GM13976 (cell line): Measurements from ENCODE around the gene SLC35A5.

Experiments used
- DNase-seq: peaks from one replicate; pipeline ENCODE4 v3.0.0; 2012; ENCODE audit warnings: low spot score
- in situ Hi-C: fragments of 300-500 bp; cut with MboI; formaldehyde crosslinking; loops from one replicate; pipeline ENCODE4 v1.12.0; 2022; ENCODE audit warnings: low sequenced_read_pairs, mixed read lengths, inconsistent platforms; ENCODE audit not compliant: unreplicated experiment
- TF ChIP-seq, protein P1 (sequence below): IDR thresholded peaks from 2 replicates; pipeline ENCODE4 v1.5.1; 2012; ENCODE audit warnings: borderline replicate concordance, mild to moderate bottlenecking; ENCODE audit not compliant: insufficient read depth; ENCODE audit errors: extremely low read depth, missing control alignments, control extremely low read depth

Gene SLC35A5

DNA sequence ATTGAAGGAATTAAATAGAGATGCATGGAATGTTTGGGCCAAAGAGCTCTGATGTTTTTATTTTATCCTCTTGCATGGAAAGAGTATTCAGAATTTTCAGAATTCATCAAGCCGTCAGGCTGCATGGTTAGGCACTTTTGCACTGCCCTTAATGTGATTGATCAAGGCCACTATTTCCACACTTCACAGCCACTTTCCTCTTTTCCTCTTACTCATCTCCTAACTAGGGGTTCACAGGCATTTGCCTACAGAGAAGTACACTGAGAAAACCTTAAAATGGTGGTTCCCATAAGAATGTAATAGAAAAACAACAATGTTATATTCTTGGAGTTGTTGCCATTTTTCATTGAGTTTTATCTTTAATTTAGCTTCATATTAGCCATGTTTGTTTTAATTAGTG is 10.9 kb downstream of the SLC35A5 start:
- in situ Hi-C loops = no loop called here
- DNase-seq = no peak
- TF ChIP-seq, protein P1, sequence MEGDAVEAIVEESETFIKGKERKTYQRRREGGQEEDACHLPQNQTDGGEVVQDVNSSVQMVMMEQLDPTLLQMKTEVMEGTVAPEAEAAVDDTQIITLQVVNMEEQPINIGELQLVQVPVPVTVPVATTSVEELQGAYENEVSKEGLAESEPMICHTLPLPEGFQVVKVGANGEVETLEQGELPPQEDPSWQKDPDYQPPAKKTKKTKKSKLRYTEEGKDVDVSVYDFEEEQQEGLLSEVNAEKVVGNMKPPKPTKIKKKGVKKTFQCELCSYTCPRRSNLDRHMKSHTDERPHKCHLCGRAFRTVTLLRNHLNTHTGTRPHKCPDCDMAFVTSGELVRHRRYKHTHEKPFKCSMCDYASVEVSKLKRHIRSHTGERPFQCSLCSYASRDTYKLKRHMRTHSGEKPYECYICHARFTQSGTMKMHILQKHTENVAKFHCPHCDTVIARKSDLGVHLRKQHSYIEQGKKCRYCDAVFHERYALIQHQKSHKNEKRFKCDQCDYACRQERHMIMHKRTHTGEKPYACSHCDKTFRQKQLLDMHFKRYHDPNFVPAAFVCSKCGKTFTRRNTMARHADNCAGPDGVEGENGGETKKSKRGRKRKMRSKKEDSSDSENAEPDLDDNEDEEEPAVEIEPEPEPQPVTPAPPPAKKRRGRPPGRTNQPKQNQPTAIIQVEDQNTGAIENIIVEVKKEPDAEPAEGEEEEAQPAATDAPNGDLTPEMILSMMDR = no peak

DNA sequence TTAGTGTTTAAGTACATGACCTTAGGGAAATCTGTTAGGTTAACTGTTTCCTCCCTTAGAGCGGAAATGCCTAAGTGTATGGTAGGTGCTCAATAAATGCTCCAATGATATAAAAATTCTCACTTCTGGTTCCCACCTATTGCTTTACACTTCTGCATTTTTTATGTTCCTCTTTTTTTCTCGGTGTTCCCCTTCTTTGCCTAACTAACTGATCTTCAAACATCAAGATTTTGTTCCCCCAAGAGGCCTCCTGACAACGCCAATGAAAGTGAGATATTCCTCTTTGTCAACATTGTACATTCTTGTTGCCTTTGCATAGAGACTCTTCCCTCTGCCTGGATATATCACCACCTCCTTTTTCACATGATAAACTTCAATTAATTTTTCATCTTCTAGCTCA is 17.4 kb downstream of the SLC35A5 start:
- TF ChIP-seq, protein P1 = no peak
- in situ Hi-C loops = no loop called here
- DNase-seq = no peak

DNA sequence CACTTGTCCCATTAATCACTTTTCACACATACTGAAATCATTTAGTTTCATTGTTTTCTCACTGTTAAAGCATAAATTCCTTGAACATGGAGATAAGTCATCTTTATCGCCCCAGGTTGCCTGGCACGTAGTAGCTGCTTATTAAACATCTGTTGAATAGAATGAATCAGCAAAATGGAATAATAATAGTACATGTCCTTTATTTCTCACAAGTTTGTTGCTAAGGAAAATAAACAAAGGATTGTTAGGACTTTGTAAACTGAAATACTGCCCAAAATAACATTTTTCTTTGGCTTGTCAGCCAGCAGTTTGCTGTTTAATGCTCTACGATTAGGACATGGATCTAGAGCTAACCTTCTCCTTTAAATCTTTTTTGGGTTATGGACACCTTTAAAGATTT is 17.9 kb downstream of the SLC35A5 start:
- no peak for DNase-seq
- in situ Hi-C loops = no loop called here
- TF ChIP-seq, protein P1 = no peak

DNA sequence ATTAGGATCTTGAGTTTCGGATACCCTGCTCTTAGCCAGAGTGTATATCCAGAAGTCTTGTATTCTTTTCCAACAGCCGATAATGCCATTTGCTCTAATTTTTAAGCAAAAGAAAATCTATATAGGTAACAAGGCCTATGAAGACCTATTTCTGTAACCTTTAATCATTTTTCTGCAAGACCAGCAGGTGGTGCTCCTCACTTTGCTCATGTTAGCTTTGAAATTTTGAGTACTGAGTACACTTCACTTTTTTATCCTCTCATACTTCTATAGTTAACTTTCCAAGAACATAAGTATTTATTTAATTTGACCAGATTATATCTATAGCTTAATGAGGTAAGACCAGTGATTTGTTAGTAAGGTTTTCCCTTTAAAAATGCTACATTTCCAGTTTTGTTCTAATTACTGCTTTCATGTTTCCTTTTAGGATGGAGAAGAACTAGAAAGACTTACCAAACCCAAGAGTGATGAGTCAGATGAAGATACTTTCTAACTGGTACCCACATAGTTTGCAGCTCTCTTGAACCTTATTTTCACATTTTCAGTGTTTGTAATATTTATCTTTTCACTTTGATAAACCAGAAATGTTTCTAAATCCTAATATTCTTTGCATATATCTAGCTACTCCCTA is 20.5 kb downstream of the SLC35A5 start:
- in situ Hi-C loops = no loop called here
- DNase-seq = no peak
- TF ChIP-seq, protein P1 = peak; percentile 53

DNA sequence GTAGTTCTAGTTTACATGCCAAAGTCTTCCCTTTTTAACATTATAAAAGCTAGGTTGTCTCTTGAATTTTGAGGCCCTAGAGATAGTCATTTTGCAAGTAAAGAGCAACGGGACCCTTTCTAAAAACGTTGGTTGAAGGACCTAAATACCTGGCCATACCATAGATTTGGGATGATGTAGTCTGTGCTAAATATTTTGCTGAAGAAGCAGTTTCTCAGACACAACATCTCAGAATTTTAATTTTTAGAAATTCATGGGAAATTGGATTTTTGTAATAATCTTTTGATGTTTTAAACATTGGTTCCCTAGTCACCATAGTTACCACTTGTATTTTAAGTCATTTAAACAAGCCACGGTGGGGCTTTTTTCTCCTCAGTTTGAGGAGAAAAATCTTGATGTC is 21.3 kb downstream of the SLC35A5 start:
- in situ Hi-C loops = no loop called here
- TF ChIP-seq, protein P1 = no peak
- DNase-seq = no peak

DNA sequence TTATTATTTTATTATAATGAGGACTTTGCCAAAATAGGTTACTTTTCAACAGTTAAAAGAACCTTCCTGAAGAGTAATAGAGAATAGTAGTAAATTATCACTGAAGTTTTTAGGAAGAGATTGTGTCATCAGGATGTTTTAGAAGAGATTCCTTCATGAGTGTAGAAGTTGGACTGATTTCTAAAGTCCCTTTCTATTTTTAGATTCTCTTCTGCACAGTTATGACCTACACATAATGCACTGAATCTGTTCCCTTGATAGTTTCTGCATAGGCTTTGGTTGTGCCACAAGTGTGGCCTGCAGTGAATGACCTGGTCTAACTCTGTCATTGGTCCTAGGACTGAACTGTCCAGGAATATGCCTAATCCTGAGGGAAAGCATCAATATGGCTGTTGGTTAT is 23.9 kb downstream of the SLC35A5 start:
- in situ Hi-C loops = no loop called here

More for the DNA sequence above, 23.9 kb downstream of the SLC35A5 start:
- TF ChIP-seq, protein P1 = no peak
- no peak for DNase-seq
